PC-9 (cell line): ENCODE results near the gene ANAPC16.

Experiments
- CTCF ChIP-seq: fragments of 200-600 bp; sonication (generic); conservative IDR thresholded peaks from 2 replicates; pipeline ENCODE4 v1.6.1; 2017; ENCODE audit warnings: mixed run types, antibody characterized with exemption, mild to moderate bottlenecking, moderate library complexity
- EZH2 ChIP-seq: fragments of 200-600 bp; sonication (generic); IDR thresholded peaks from 2 replicates; pipeline ENCODE4 v1.8.0; 2017; ENCODE audit warnings: antibody characterized with exemption, low read depth

- TF ChIP-seq CTCF, result no peak
- TF ChIP-seq EZH2, result no peak
Measured at GRCh38 chr10:72239409-72239808, 23.6 kb downstream of the ANAPC16 start.
